A549 (cell line): Measurements from ENCODE around the gene SPATA46. TPM values are rescaled to one million over a fixed set of nuclear protein-coding genes. Genes with fewer than 3 reads are reported as not detected.
"Not testable (repeated sequence)": the region's sequence is repeated elsewhere in the genome, so short reads cannot be mapped to it uniquely, and the experiment has no call there.

Experiments used
- ATAC-seq, 2 experiments: fragments of 200-7000 bp in 1 of 2; fragments of >200 bp in 1 of 2; cut with Nextera tagmentation in 1 of 2; cut with Tn5 transposase in 1 of 2; 3 replicates each; pipeline versions ENCODE4 v1.8.0 to v1.9.1; 2018 to 2020; ENCODE audit warnings: mild to moderate bottlenecking in 1 of 2, moderate library complexity in 1 of 2
- CTCF ChIA-PET: fragments of 300-600 bp; sonication (Branson Sonifier 250); formaldehyde crosslinking; extraction: SDS; loops from one replicate; lab custom pipeline; 2021; ENCODE audit warnings: antibody characterized with exemption, inconsistent platforms; lab: Yijun Ruan, JAX
- POLR2A ChIA-PET: fragments of 350-600 bp; formaldehyde crosslinking; extraction: SDS; loops from one replicate; lab custom pipeline; 2021; ENCODE audit warnings: antibody characterized with exemption, inconsistent platforms; lab: Yijun Ruan, JAX
- DNase-seq, 2 experiments: peaks; one replicate each; pipeline versions ENCODE4 v3.0.0 to v3.0.0-alpha.2; 2011 to 2016; ENCODE audit warnings: low read depth in 1 of 2, low spot score in 1 of 2
- FAIRE-seq: peaks from 2 replicates; lab custom pipeline; 2011; peaks lifted over from hg19 to GRCh38; lab: Jason Lieb, UNC
- H3K27ac ChIP-seq, 2 experiments: fragments of >200 bp; sonication (Bioruptor Twin); formaldehyde crosslinking; 3 replicates each; pipeline ENCODE4 v1.5.1; 2016 to 2017
- H3K4me1 ChIP-seq: fragments of >200 bp; sonication (Bioruptor Twin); formaldehyde crosslinking; 3 replicates; pipeline ENCODE4 v1.6.1; 2016
- H3K4me2 ChIP-seq: fragments of >200 bp; sonication (Bioruptor Twin); formaldehyde crosslinking; 3 replicates; pipeline ENCODE4 v1.6.1; 2016
- H3K4me3 ChIP-seq: fragments of >200 bp; sonication (Bioruptor Twin); formaldehyde crosslinking; 3 replicates; pipeline ENCODE4 v1.5.1; 2016
- H3K9me3 ChIP-seq: fragments of >200 bp; sonication (Bioruptor Twin); formaldehyde crosslinking; 3 replicates; pipeline ENCODE4 v1.6.1; 2016
- BCL3 ChIP-seq: fragments of >200 bp; sonication (Bioruptor Twin); formaldehyde crosslinking; IDR thresholded peaks from 3 replicates; pipeline ENCODE4 v1.6.1; 2016
- CBX8 ChIP-seq: fragments of 200-600 bp; sonication (generic); IDR thresholded peaks from 2 replicates; pipeline ENCODE4 v1.6.1; 2016
- E2F6 ChIP-seq: IDR thresholded peaks from 2 replicates; pipeline ENCODE4 v1.6.1; 2012; ENCODE audit warnings: low read depth, borderline replicate concordance
- EHF ChIP-seq: fragments of 250-450 bp; sonication (Bioruptor Pico); IDR thresholded peaks from 2 replicates; pipeline ENCODE4 v1.5.0; 2020; ENCODE audit warnings: mild to moderate bottlenecking
- HEYL ChIP-seq: fragments of 250-450 bp; sonication (Bioruptor Pico); IDR thresholded peaks from 2 replicates; pipeline ENCODE4 v1.8.0; 2021; ENCODE audit warnings: mild to moderate bottlenecking, moderate library complexity
- HOXA7 ChIP-seq: fragments of 250-450 bp; sonication (Bioruptor Pico); IDR thresholded peaks from 2 replicates; pipeline ENCODE4 v1.5.0; 2020; ENCODE audit warnings: mild to moderate bottlenecking, moderate library complexity
- JUNB ChIP-seq: fragments of >200 bp; sonication (Bioruptor Twin); formaldehyde crosslinking; IDR thresholded peaks from 2 replicates; pipeline ENCODE4 v1.6.1; 2016
- NFE2L2 ChIP-seq: fragments of 150-350 bp; conservative IDR thresholded peaks from 2 replicates; pipeline ENCODE4 v1.6.1; 2014; ENCODE audit warnings: low read length
- NPAS2 ChIP-seq: fragments of 250-450 bp; sonication (Bioruptor Pico); IDR thresholded peaks from 2 replicates; pipeline ENCODE4 v1.8.0; 2022; ENCODE audit warnings: mild to moderate bottlenecking, moderate library complexity, borderline replicate concordance
- PBX3 ChIP-seq: IDR thresholded peaks from 2 replicates; pipeline ENCODE4 v1.6.1; 2012
- PHF8 ChIP-seq: fragments of 200-600 bp; sonication (generic); IDR thresholded peaks from 2 replicates; pipeline ENCODE4 v1.6.1; 2016; ENCODE audit warnings: low read depth, mild to moderate bottlenecking, antibody characterized with exemption, moderate library complexity, borderline replicate concordance
- SREBF2 ChIP-seq: fragments of 450-650 bp; IDR thresholded peaks from 2 replicates; pipeline ENCODE4 v1.6.1; 2014; ENCODE audit warnings: mild to moderate bottlenecking, moderate library complexity
- USF2 ChIP-seq: fragments of 450-650 bp; IDR thresholded peaks from 2 replicates; pipeline ENCODE4 v1.6.1; 2014; ENCODE audit warnings: antibody characterized with exemption
- ZC3H11A ChIP-seq: fragments of 450-650 bp; IDR thresholded peaks from 2 replicates; pipeline ENCODE4 v1.6.1; 2014; ENCODE audit warnings: antibody characterized with exemption, mild to moderate bottlenecking
- ZNF302 ChIP-seq: fragments of 250-450 bp; sonication (Bioruptor Pico); IDR thresholded peaks from 2 replicates; pipeline ENCODE4 v1.9.0; 2021; ENCODE audit warnings: inconsistent platforms, mild to moderate bottlenecking, moderate library complexity
- WGBS: methylation state at CpG from one replicate; pipeline ENCODE4 v1.1.6; 2017; ENCODE audit errors: missing lambda C conversion rate; 5-methylcytosine and 5-hydroxymethylcytosine counted together
- polyA plus RNA-seq, 4 experiments: library from polyadenylated mRNA; depleted of rRNA in 3 of 4; stranded (reverse); fragments of >200 nt; fragmentation: RNase III in 1 of 4; extraction: RNeasy Plus Mini Kit Qiagen cat#74134 plus additional on column Dnase treatment in 1 of 4; gene quantifications; 2 replicates in 3 of 4; 3 replicates in 1 of 4; pipeline ENCODE4 v1.2.3, GENCODE V29; 2011 to 2017

Gene SPATA46
- polyA plus RNA-seq, 2 of the 4 experiments (the other 2 are of a cell fraction): not detected

GRCh38 chr1:162419450-162419931 is 42.8 kb upstream of the SPATA46 start:
- H3K4me3 ChIP-seq, H3K9me3 ChIP-seq, H3K4me1 ChIP-seq, FAIRE-seq, H3K4me2 ChIP-seq, CTCF ChIA-PET, POLR2A ChIA-PET, H3K27ac ChIP-seq, ATAC-seq: not testable (repeated sequence)
- 59% methylated on average over 9 of the region's 9 CpGs for WGBS
- DNase-seq: peak in 1 of 2 experiments; percentile 15

- 38% methylated on average over 7 of the region's 7 CpGs for WGBS
Observed at GRCh38 chr1:162418584-162418983, 41.9 kb upstream of the SPATA46 start.

GRCh38 chr1:162417650-162418049 is 41.0 kb upstream of the SPATA46 start:
- DNase-seq (no peak), FAIRE-seq (no peak), ATAC-seq (no peak)
- ChIA-PET POLR2A (no interaction called here), CTCF (no interaction called here)
- WGBS: 73% methylated on average over 7 of the region's 7 CpGs
- Histone ChIP-seq H3K4me3 (no peak overlapping the region), H3K27ac (no peak overlapping the region), H3K4me1 (no peaks in the 10 kb centered on the region), H3K4me2 (no peak overlapping the region), H3K9me3 (no peaks in the 10 kb centered on the region)
- TF ChIP-seq USF2 (no peak), NFE2L2 (no peak), HEYL (CRISPR knock-in tag) (no peak), ZC3H11A (no peak), PHF8 (no peak), SREBF2 (no peak), BCL3 (no peak), PBX3 (no peak), EHF (no peak), CBX8 (no peak), ZNF302 (CRISPR knock-in tag) (no peak)

More at GRCh38 chr1:162418584-162418983, 41.9 kb upstream of the SPATA46 start:
- FAIRE-seq, H3K27ac ChIP-seq, H3K4me2 ChIP-seq, ATAC-seq, CTCF ChIA-PET, POLR2A ChIA-PET, H3K9me3 ChIP-seq, DNase-seq, H3K4me3 ChIP-seq, H3K4me1 ChIP-seq: not testable (repeated sequence)

GRCh38 chr1:162416909-162417308 is 40.3 kb upstream of the SPATA46 start:
- ChIA-PET CTCF (no interaction called here), POLR2A (no interaction called here)
- Histone ChIP-seq H3K4me2 (no peak overlapping the region), H3K4me3 (no peak overlapping the region), H3K27ac (no peak overlapping the region), H3K4me1 (no peaks in the 10 kb centered on the region), H3K9me3 (no peaks in the 10 kb centered on the region)
- FAIRE-seq: no peak
- ATAC-seq: no peak
- 57% methylated on average over 2 of the region's 2 CpGs for WGBS
- no peak for TF ChIP-seq NPAS2
- TF ChIP-seq HOXA7: no peak
- DNase-seq: no peak

GRCh38 chr1:162416215-162416614 is 39.6 kb upstream of the SPATA46 start:
- POLR2A ChIA-PET: no interaction called here
- CTCF ChIA-PET: no interaction called here
- H3K4me3 ChIP-seq: no peak overlapping the region
- H3K4me2 ChIP-seq: no peak overlapping the region
- H3K4me1 ChIP-seq: no peaks in the 10 kb centered on the region
- ATAC-seq (no peak), FAIRE-seq (no peak), DNase-seq (no peak)
- TF ChIP-seq HEYL (CRISPR knock-in tag): no peak
- no peak for TF ChIP-seq E2F6
- TF ChIP-seq JUNB: no peak
- H3K27ac ChIP-seq: no peak overlapping the region
- no peaks in the 10 kb centered on the region for H3K9me3 ChIP-seq
